ENCODE measurements around the gene ING5.

ING5 gene

GRCh38 chr2:241690202-241690717, 11.6 kb upstream of the ING5 start:
- H3K4me3 ChIP-seq (ENCODE audit: low read length) = no peak overlapping the region
- TF ChIP-seq, protein P1, sequence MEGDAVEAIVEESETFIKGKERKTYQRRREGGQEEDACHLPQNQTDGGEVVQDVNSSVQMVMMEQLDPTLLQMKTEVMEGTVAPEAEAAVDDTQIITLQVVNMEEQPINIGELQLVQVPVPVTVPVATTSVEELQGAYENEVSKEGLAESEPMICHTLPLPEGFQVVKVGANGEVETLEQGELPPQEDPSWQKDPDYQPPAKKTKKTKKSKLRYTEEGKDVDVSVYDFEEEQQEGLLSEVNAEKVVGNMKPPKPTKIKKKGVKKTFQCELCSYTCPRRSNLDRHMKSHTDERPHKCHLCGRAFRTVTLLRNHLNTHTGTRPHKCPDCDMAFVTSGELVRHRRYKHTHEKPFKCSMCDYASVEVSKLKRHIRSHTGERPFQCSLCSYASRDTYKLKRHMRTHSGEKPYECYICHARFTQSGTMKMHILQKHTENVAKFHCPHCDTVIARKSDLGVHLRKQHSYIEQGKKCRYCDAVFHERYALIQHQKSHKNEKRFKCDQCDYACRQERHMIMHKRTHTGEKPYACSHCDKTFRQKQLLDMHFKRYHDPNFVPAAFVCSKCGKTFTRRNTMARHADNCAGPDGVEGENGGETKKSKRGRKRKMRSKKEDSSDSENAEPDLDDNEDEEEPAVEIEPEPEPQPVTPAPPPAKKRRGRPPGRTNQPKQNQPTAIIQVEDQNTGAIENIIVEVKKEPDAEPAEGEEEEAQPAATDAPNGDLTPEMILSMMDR (conservative IDR thresholded peaks at IDR 0.05; ENCODE audit: low read length) = no peak
- DNase-seq (ENCODE audit: low read depth) = no peak

GRCh38 chr2:241692448-241692847, 9.4 kb upstream of the ING5 start:
- no peak overlapping the region for H3K4me3 ChIP-seq (ENCODE audit: low read length)
- peak; percentile 89 for DNase-seq (ENCODE audit: low read depth)
- TF ChIP-seq, protein P1 (conservative IDR thresholded peaks at IDR 0.05; ENCODE audit: low read length) = no peak

DNA sequence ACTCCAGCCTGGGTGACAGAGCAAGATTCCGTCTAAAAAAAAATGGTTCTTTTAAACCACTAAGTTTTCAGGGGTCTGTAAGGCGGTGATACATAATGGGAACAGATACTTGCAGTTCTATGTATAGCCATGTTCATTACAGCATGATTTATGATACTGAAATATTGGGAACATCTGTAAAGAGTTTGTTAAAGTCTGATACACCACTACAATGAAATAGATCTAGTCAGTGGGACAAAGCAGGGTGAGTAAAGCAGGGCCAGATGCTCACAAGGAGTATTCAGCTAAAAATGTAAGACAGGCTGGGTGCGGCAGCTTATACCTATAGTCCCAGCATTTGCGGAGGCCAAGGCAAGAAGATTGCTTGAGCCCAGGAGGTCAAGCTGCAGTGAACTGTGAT, 6.2 kb upstream of the ING5 start:
- no peak overlapping the region for H3K4me3 ChIP-seq (ENCODE audit: low read length)
- peak; percentile 49 for DNase-seq (ENCODE audit: low read depth)
- TF ChIP-seq, protein P1 (conservative IDR thresholded peaks at IDR 0.05; ENCODE audit: low read length) = no peak

- TF ChIP-seq, protein P1 (conservative IDR thresholded peaks at IDR 0.05; ENCODE audit: low read length) = peak; percentile 42
- DNase-seq (ENCODE audit: low read depth) = peak; percentile 76
- H3K4me3 ChIP-seq (ENCODE audit: low read length) = peak overlapping the region; percentile 70
Observed at GRCh38 chr2:241701149-241701398, 765 bp upstream of the ING5 start.

GRCh38 chr2:241702155-241703031, 554 bp downstream of the ING5 start:
- TF ChIP-seq, protein P1 (conservative IDR thresholded peaks at IDR 0.05; ENCODE audit: low read length) = peak; percentile 14; the same call in 1 of the 2 replicates

GRCh38 chr2:241703032-241703604, 1.3 kb downstream of the ING5 start:
- peak overlapping the region; percentile 81 for H3K4me3 ChIP-seq (ENCODE audit: low read length)
- peak; percentile 24 for DNase-seq (ENCODE audit: low read depth)
- TF ChIP-seq, protein P1 (conservative IDR thresholded peaks at IDR 0.05; ENCODE audit: low read length) = 0 out of 2 replicates have a peak, but pooled peaks have one; percentile 12

More at GRCh38 chr2:241702155-241703031, 554 bp downstream of the ING5 start:
- H3K4me3 ChIP-seq (ENCODE audit: low read length) = peak overlapping the region; percentile 81
- DNase-seq (ENCODE audit: low read depth) = peak; percentile 70

GRCh38 chr2:241706537-241706936, 4.7 kb downstream of the ING5 start:
- TF ChIP-seq, protein P1 (conservative IDR thresholded peaks at IDR 0.05; ENCODE audit: low read length) = no peak
- no peak overlapping the region for H3K4me3 ChIP-seq (ENCODE audit: low read length)
- no peak for DNase-seq (ENCODE audit: low read depth)
